ENCODE data around the gene THBS4.

- no peak for TF ChIP-seq FOXA1 (IDR thresholded peaks at IDR 0.05)
- no peak for TF ChIP-seq CTBP1 (IDR thresholded peaks at IDR 0.05; ENCODE audit: borderline replicate concordance)
- no peak for TF ChIP-seq TARDBP (IDR thresholded peaks at IDR 0.05)
- TF ChIP-seq FOXK2 (IDR thresholded peaks at IDR 0.05): no peak
- no peak for TF ChIP-seq SUZ12 (IDR thresholded peaks at IDR 0.05)
- TF ChIP-seq L3MBTL2 (conservative IDR thresholded peaks at IDR 0.05): no peak
- TF ChIP-seq HDGF (IDR thresholded peaks at IDR 0.05; ENCODE audit: borderline replicate concordance): no peak
- no peak for TF ChIP-seq FOXM1 (IDR thresholded peaks at IDR 0.05; ENCODE audit: borderline replicate concordance)
- TF ChIP-seq ELF4 (IDR thresholded peaks at IDR 0.05): no peak
Observed at GRCh38 chr5:80026841-80027240, 8.3 kb upstream of the THBS4 start.

All from HEK293T (cell line).